Esophagus muscularis mucosa (tissue), 4 donors: ENCODE measurements around the gene RHOV. TPM values are rescaled to one million over a fixed set of nuclear protein-coding genes. Genes with fewer than 3 reads are reported as not detected.

Source experiments
- DNase-seq: peaks from one replicate; pipeline ENCODE4 v3.0.0-alpha.2; 2017; ENCODE audit errors: extremely low spot score
- H3K27ac ChIP-seq, 4 donors: fragments of 200-600 bp; sonication (generic); replicated peaks in 1 of 4; 1 replicate in 3 of 4; 2 replicates in 1 of 4; pipeline ENCODE4 v1.5.1; 2016 to 2019; ENCODE audit warnings: mild to moderate bottlenecking in 1 of 4
- H3K27me3 ChIP-seq, 4 donors: fragments of 200-600 bp; sonication (generic); one replicate each; pipeline versions ENCODE4 v1.5.1 to v1.6.0; 2016 to 2019
- H3K36me3 ChIP-seq, 4 donors: fragments of 200-600 bp; sonication (generic); one replicate each; pipeline ENCODE4 v1.5.1; 2016 to 2019
- H3K4me1 ChIP-seq, 4 donors: fragments of 200-600 bp; sonication (generic); one replicate each; pipeline ENCODE4 v1.5.1; 2016 to 2019
- H3K4me3 ChIP-seq, 4 donors: fragments of 200-600 bp; sonication (generic); 1 replicate in 2 of 4; 2 replicates in 2 of 4; pipeline ENCODE4 v1.5.1; 2016 to 2019; ENCODE audit warnings: mild to moderate bottlenecking in 4 of 4, moderate library complexity in 1 of 4
- H3K9me3 ChIP-seq, 4 donors: fragments of 200-600 bp; sonication (generic); 1 replicate in 3 of 4; 2 replicates in 1 of 4; pipeline ENCODE4 v1.5.1; 2016 to 2019
- CTCF ChIP-seq, 3 experiments: fragments of 200-600 bp in 2 of 3; fragments of 450-650 bp in 1 of 3; sonication (generic) in 2 of 3; IDR thresholded peaks; one replicate each; pipeline ENCODE4 v1.5.1; 2017 to 2019; ENCODE audit warnings: antibody characterized with exemption in 3 of 3, mild to moderate bottlenecking in 2 of 3, moderate library complexity in 1 of 3
- EP300 ChIP-seq: sonication (generic); formaldehyde crosslinking; IDR thresholded peaks from one replicate; pipeline ENCODE4 v1.6.1; 2017; ENCODE audit warnings: antibody characterized with exemption
- POLR2A ChIP-seq: fragments of 450-650 bp; IDR thresholded peaks from one replicate; pipeline ENCODE4 v1.6.1; 2017; ENCODE audit warnings: antibody characterized with exemption, moderate library complexity, mild to moderate bottlenecking, low read depth
- POLR2AphosphoS5 ChIP-seq, 2 donors: sonication (generic); formaldehyde crosslinking; IDR thresholded peaks; one replicate each; pipeline ENCODE4 v1.6.1; 2017; ENCODE audit warnings: antibody characterized with exemption in 2 of 2
- WGBS: methylation state at CpG from one replicate; pipeline ENCODE4 v1.1.5; 2018; 5-methylcytosine and 5-hydroxymethylcytosine counted together
- intact Hi-C: fragments of 100-400 bp; cut with DNase I; formaldehyde crosslinking; loops from one replicate; pipeline ENCODE4 v1.15.1; 2023
- total RNA-seq, 4 donors: library from RNA; depleted of rRNA; stranded (reverse); fragments of >200 nt; gene quantifications; one replicate each; pipeline versions ENCODE4 v1.1.0 to v1.2.1, GENCODE V29; 2016

The RHOV gene
- total RNA-seq, 4 donors from 2014 or later = not detected

DNA sequence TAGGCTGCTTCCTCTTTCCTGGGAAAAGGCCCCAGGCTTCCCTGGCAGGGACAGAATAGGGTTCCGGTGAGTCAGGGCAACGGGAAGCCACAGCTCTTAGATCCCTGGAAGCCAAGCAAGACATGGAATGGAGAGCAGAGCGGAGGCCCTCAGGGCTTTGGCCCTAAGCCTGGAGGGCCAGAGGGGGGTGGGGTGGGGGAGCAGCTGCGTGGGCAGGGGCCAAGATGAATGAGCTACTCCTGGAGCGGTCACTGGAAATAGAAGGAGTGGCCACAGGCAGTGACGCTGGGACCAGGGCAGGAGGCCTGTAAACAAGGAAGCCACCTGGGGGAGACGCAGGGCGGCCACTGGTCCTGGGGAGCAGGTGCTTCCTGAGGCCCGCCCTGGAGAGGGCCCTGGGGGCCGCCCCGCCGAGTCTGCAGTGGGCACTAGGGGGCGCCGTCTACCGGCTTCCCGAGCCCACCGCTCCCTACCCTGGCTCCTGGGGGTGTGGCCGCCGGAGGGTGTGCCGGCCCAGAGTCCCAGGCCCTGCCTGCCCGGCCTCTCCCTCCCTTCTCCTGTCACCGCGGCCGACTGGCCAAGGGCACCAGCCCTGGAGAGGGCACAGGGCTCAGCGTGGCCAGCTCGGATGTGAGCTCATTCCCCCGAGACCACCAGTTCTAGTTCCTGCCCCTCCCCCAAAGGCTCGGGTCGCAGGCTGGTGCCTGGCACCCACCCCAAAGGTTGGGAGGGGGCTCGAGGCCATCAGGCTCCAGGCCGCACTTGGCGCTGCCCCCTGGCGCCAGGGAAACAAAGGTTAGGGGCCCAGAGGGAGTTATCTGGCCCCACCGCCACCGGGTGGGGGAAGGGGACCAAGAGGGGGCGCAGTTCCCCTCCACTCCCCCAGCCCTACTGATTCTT, 32.3 kb upstream of the RHOV start:
- Histone ChIP-seq H3K4me1 (peaks cover 42 to 56% (median 52%) of the 10 kb centered on the region in 4 donors), H3K27me3 (no peaks in the 10 kb centered on the region), H3K27ac (peak overlapping the region; percentile 79 to 93 (median 85)), H3K9me3 (no peaks in the 10 kb centered on the region), H3K36me3 (peaks cover 11 to 32% (median 28%) of the 10 kb centered on the region in 4 donors), H3K4me3 (peak overlapping the region; percentile 53 to 58 (median 56))
- intact Hi-C loops = loop anchor here (2.0 kb wide), 1 partner anchor 112 kb away; no protein-coding TSS in a partner anchor
- WGBS = 0% methylated on average over 9 of the region's 36 CpGs
- TF ChIP-seq CTCF (IDR thresholded peaks at IDR 0.05) (peak; percentile 76 to 83 (median 81)), POLR2AphosphoS5 (IDR thresholded peaks at IDR 0.05) (peak; percentile 62 to 68), POLR2A (no peak)
- DNase-seq = no peak

GRCh38 chr15:40904552-40905201, 30.6 kb upstream of the RHOV start:
- WGBS = 72% methylated on average over 7 of the region's 7 CpGs
- Histone ChIP-seq H3K27ac (peak overlapping the region in 3 of 4 donors; percentile 79 to 93 (median 89)), H3K36me3 (peaks cover 28 to 49% (median 44%) of the 10 kb centered on the region in 4 donors), H3K9me3 (no peaks in the 10 kb centered on the region), H3K27me3 (no peaks in the 10 kb centered on the region), H3K4me3 (no peak overlapping the region), H3K4me1 (peaks cover 42 to 69% (median 57%) of the 10 kb centered on the region in 4 donors)
- intact Hi-C loops = loop anchor here (2.0 kb wide), 1 partner anchor 280 kb away; no protein-coding TSS in a partner anchor
- TF ChIP-seq POLR2A (no peak), POLR2AphosphoS5 (IDR thresholded peaks at IDR 0.05) (no peak)
- DNase-seq = no peak

GRCh38 chr15:40902605-40903561, 28.8 kb upstream of the RHOV start:
- H3K36me3 ChIP-seq = peaks cover 35 to 67% (median 62%) of the 10 kb centered on the region in 4 donors
- H3K27ac ChIP-seq = peak overlapping the region; percentile 12 to 89 (median 46)
- intact Hi-C loops = no loop called here
- H3K27me3 ChIP-seq = no peaks in the 10 kb centered on the region
- H3K4me1 ChIP-seq = peaks cover 41 to 69% (median 54%) of the 10 kb centered on the region in 4 donors
- WGBS = 87% methylated on average over 15 of the region's 33 CpGs
- H3K4me3 ChIP-seq = no peak overlapping the region
- H3K9me3 ChIP-seq = no peaks in the 10 kb centered on the region
- DNase-seq = no peak
- TF ChIP-seq EP300 = no peak
- TF ChIP-seq POLR2A = no peak
- TF ChIP-seq CTCF (IDR thresholded peaks at IDR 0.05) = no peak
- TF ChIP-seq POLR2AphosphoS5 (IDR thresholded peaks at IDR 0.05) = no peak

DNA sequence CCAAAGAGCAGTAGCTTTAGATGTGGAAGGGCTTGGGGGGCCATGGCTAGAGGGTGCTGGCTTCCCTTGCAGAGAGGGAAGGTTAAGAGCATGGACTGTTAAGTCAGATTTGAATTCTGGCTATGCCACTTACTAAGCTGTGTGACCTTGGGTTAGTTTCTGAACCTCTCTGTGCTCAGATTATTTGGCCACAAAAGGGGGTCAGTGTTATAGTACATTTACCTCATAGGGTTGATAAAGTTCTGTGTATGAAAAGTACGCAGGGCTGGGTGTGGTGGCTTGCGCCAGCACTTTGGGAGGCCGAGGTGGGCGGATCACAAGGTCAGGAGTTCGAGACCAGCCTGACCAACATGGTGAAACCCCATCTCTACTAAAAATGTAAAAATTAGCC, 27.0 kb upstream of the RHOV start:
- Histone ChIP-seq H3K4me1 (peaks cover 25 to 60% (median 41%) of the 10 kb centered on the region in 4 donors), H3K36me3 (peaks cover 35 to 84% (median 78%) of the 10 kb centered on the region in 4 donors), H3K4me3 (no peak overlapping the region), H3K27ac (no peak overlapping the region), H3K9me3 (no peaks in the 10 kb centered on the region), H3K27me3 (no peaks in the 10 kb centered on the region)
- intact Hi-C loops = no loop called here
- DNase-seq = no peak
- TF ChIP-seq POLR2AphosphoS5 (IDR thresholded peaks at IDR 0.05) = no peak
- no peak for TF ChIP-seq POLR2A
- TF ChIP-seq CTCF (IDR thresholded peaks at IDR 0.05) = no peak
- no peak for TF ChIP-seq EP300
- 78% methylated on average over 5 of the region's 5 CpGs for WGBS
